ENCODE measurements around the gene DLG4.

Gene DLG4

GRCh38 chr17:7260651-7261378 lies 41.2 kb upstream of the DLG4 start:
- no peak overlapping the region for H3K4me3 ChIP-seq (ENCODE audit: low read depth, low read length)
- TF ChIP-seq, protein P1, sequence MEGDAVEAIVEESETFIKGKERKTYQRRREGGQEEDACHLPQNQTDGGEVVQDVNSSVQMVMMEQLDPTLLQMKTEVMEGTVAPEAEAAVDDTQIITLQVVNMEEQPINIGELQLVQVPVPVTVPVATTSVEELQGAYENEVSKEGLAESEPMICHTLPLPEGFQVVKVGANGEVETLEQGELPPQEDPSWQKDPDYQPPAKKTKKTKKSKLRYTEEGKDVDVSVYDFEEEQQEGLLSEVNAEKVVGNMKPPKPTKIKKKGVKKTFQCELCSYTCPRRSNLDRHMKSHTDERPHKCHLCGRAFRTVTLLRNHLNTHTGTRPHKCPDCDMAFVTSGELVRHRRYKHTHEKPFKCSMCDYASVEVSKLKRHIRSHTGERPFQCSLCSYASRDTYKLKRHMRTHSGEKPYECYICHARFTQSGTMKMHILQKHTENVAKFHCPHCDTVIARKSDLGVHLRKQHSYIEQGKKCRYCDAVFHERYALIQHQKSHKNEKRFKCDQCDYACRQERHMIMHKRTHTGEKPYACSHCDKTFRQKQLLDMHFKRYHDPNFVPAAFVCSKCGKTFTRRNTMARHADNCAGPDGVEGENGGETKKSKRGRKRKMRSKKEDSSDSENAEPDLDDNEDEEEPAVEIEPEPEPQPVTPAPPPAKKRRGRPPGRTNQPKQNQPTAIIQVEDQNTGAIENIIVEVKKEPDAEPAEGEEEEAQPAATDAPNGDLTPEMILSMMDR (IDR thresholded peaks at IDR 0.05; ENCODE audit: low read depth, low read length): no peak

- no peak overlapping the region for H3K4me3 ChIP-seq (ENCODE audit: low read depth, low read length)
- TF ChIP-seq, protein P1 (IDR thresholded peaks at IDR 0.05; ENCODE audit: low read depth, low read length): no peak
Observed at GRCh38 chr17:7260151-7260550, 40.5 kb upstream of the DLG4 start.

DNA sequence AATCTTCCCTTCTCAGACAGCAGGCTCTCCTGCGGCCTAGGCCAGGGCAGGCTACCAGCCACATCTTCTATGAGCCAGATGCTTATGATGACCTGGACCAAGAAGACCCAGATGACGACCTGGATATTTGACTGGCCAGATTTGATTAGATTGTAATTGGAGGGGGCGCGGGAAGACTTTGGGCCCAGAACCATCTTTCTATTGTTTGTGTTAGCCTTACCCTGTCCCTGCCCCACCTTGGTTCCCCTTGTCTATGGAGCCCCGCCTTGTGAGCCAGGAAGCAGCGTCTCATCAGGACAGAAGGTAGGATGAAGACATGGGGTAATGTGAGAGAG lies 39.9 kb upstream of the DLG4 start:
- no peak overlapping the region for H3K4me3 ChIP-seq (ENCODE audit: low read depth, low read length)
- TF ChIP-seq, protein P1 (IDR thresholded peaks at IDR 0.05; ENCODE audit: low read depth, low read length): no peak

DNA sequence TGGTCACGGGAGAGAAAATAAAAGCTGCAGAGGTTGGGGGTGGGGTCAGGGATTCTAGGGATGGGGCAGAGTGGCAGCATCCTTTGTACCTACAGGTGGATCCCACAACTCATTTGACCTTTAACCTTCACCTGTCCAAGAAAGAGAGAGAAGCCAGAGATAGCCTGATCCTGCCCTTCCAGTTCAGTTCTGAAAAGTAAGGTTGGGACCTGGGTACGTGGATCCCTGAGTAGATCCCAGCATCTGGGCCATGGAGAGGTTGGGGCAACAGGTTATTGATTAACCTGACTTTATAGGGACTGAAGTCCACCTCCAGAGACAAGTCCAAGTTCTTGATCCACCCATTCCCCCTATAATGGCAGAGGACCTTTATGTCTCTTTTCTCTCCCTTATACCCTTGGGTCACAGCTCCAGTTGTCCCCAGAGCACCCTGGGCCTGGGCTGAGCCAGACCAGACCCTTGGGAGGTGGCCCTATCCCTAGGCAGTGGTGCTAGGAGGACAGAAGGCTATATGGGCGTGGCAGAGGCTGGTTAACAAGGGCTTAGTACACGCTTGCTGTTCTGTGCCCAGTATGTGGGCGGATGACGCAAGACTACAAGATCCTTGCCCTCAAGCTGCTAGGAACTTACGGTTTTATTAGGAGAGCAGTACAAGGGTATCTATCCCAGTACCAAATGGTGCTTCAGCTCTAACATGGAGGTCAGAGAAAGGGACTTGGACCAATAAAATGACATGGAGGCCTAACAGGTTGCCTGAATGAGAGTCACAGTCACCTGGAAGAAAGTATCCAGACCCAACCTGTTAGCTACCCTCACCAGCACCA lies 39.3 kb upstream of the DLG4 start:
- no peak overlapping the region for H3K4me3 ChIP-seq (ENCODE audit: low read depth, low read length)
- TF ChIP-seq, protein P1 (IDR thresholded peaks at IDR 0.05; ENCODE audit: low read depth, low read length): no peak

GRCh38 chr17:7256766-7257456 lies 37.3 kb upstream of the DLG4 start:
- TF ChIP-seq, protein P1 (IDR thresholded peaks at IDR 0.05; ENCODE audit: low read depth, low read length): no peak
- H3K4me3 ChIP-seq (ENCODE audit: low read depth, low read length): no peak overlapping the region

DNA sequence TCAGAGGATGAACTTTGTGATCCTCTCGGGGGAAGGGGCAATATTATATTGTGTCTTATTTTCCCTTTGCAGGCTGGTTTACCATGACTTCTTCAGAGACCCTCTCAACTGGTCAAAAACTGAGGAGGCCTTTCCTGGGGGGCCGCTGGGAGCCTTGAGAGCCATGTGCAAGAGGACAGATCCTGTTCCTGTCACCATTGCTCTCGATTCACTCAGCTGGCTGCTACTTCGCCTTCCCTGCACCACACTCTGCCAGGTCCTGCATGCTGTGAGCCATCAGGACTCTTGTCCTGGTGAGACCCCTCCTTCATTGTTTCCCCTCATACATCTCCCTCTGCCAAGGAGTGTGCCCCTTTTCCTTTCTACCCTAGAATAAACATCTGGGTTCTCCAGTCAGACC lies 34.9 kb upstream of the DLG4 start:
- H3K4me3 ChIP-seq (ENCODE audit: low read depth, low read length): no peak overlapping the region
- TF ChIP-seq, protein P1 (IDR thresholded peaks at IDR 0.05; ENCODE audit: low read depth, low read length): no peak

Measured in WI38 (cell line).